OCI-LY1 (cell line): ENCODE measurements around the gene TANGO6.

Experiments
- H2AFZ ChIP-seq: fragments of 200-600 bp; sonication (generic), shearing (Covaris generic); 2 replicates; pipeline ENCODE4 v1.6.0; 2014; ENCODE audit warnings: antibody characterized with exemption, mild to moderate bottlenecking, low read length
- H3F3A ChIP-seq: fragments of 200-600 bp; sonication (generic), shearing (Covaris generic); 2 replicates; pipeline ENCODE4 v1.6.0; 2014; ENCODE audit warnings: mild to moderate bottlenecking, antibody characterized with exemption, low read length, moderate library complexity; ENCODE audit not compliant: insufficient read depth
- H3K27ac ChIP-seq: fragments of 200-600 bp; sonication (generic); 2 replicates; pipeline ENCODE4 v1.5.1; 2014; ENCODE audit warnings: low read length, mixed run types, mild to moderate bottlenecking, low read depth; ENCODE audit not compliant: poor library complexity, severe bottlenecking
- H3K27me3 ChIP-seq: fragments of 200-600 bp; sonication (generic); 2 replicates; pipeline ENCODE4 v1.6.0; 2014; ENCODE audit warnings: antibody characterized with exemption, mild to moderate bottlenecking, low read length, moderate library complexity; ENCODE audit not compliant: insufficient read depth
- H3K36me3 ChIP-seq: fragments of 200-600 bp; sonication (generic); 2 replicates; pipeline ENCODE4 v1.6.1; 2014; ENCODE audit warnings: mild to moderate bottlenecking, antibody characterized with exemption, low read length, moderate library complexity, mixed read lengths; ENCODE audit not compliant: insufficient read depth
- H3K4me1 ChIP-seq: fragments of 200-600 bp; sonication (generic); 2 replicates; pipeline ENCODE4 v1.5.1; 2014; ENCODE audit warnings: mild to moderate bottlenecking, low read length, moderate library complexity; ENCODE audit not compliant: insufficient read depth, severe bottlenecking
- H3K4me2 ChIP-seq: fragments of 200-600 bp; sonication (generic), shearing (Covaris generic); 2 replicates; pipeline ENCODE4 v1.6.1; 2014; ENCODE audit warnings: low read length
- H3K4me3 ChIP-seq: fragments of 200-600 bp; sonication (generic); 2 replicates; pipeline ENCODE4 v1.5.1; 2014; ENCODE audit warnings: low read length, low read depth, mild to moderate bottlenecking, mixed read lengths; ENCODE audit not compliant: poor library complexity, severe bottlenecking
- H3K79me2 ChIP-seq: fragments of 200-600 bp; shearing (Covaris generic); 2 replicates; pipeline ENCODE4 v1.6.1; 2016; ENCODE audit warnings: mixed run types, low read length, mixed read lengths; ENCODE audit not compliant: insufficient read depth
- H3K9ac ChIP-seq: fragments of 200-600 bp; sonication (generic), shearing (Covaris generic); 2 replicates; pipeline ENCODE4 v1.6.1; 2014; ENCODE audit warnings: mild to moderate bottlenecking, low read length, mixed read lengths
- H3K9me2 ChIP-seq: fragments of 200-600 bp; sonication (generic), shearing (Covaris generic); 2 replicates; pipeline ENCODE4 v1.6.1; 2014; ENCODE audit warnings: low read depth, mild to moderate bottlenecking, low read length, mixed read lengths
- H3K9me3 ChIP-seq: fragments of 200-600 bp; shearing (Covaris generic); 2 replicates; pipeline ENCODE4 v1.6.1; 2014; ENCODE audit warnings: low read length, mixed read lengths
- H4K20me1 ChIP-seq: fragments of 200-600 bp; sonication (generic), shearing (Covaris generic); 2 replicates; pipeline ENCODE4 v1.6.0; 2016; ENCODE audit warnings: mild to moderate bottlenecking, low read length; ENCODE audit not compliant: insufficient read depth
- EZH2 ChIP-seq: fragments of 200-600 bp; sonication (generic), shearing (Covaris generic); IDR thresholded peaks from 2 replicates; pipeline ENCODE4 v1.8.0; 2017; ENCODE audit warnings: borderline replicate concordance, mixed run types, mild to moderate bottlenecking, antibody characterized with exemption, low read length, moderate library complexity, mixed read lengths
- TF ChIP-seq, protein P1 (sequence below): fragments of 200-600 bp; sonication (generic), shearing (Covaris generic); IDR thresholded peaks from 2 replicates; pipeline ENCODE4 v1.5.1; 2017; ENCODE audit warnings: mild to moderate bottlenecking, antibody characterized with exemption, low read length, moderate library complexity, mixed read lengths

The TANGO6 gene

DNA sequence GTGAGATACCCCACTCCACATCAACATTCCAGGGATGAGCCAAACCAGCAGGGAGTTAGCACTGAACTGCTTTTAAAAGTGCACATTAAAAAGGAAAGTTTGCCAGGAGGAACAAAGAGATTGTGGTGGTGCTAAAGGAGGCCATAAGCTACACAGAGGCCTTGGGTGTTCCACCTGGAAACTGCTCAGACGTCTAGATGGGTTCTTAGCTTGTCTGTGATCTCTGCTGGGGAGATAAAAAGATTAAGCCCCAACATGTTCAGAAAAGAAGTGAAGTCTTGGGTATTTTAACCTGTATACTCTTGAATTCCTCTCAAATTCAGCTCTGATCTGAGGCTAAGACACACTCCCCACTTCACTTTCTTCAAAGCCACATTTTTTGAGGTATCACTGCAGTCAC, 272.5 kb downstream of the TANGO6 start:
- Histone ChIP-seq H3K36me3 (peaks cover 44% of the 10 kb centered on the region), H4K20me1 (no peaks in the 10 kb centered on the region), H2AFZ (no peak overlapping the region)

DNA sequence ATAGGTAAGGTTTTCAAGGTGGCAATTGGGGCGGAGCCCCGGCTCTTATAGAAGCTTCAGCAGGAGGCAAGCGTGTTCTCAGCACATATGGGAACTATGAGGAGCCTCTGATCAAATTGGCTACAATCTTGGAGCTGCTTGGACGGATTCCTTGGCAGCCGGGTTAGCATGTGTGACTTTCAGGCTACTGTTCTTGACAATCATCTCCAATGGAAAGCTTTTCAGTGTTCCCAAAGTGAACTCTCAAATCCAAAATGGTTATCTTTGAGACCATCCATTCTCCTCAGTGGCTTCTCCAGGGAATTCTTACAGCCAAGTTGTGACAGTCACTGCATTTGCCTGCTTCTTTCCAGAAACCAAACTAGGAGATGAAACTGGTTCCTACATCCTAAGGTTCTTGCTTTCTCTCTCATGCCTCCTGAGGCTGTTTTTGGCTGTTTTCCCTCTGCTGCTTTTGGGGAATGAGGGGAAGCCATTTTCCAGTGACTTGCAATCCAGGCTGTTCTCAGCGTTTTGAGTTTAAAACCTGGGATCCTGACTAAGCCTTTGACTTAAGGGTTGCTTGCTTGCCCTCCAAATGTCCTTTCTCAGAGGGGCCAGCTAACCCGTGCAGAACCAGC, 273.0 kb downstream of the TANGO6 start:
- Histone ChIP-seq H3K9ac (no peak overlapping the region), H3K4me1 (no peaks in the 10 kb centered on the region), H3K4me2 (no peak overlapping the region), H3F3A (no peaks in the 10 kb centered on the region), H3K9me2 (no peaks in the 10 kb centered on the region), H3K27me3 (no peaks in the 10 kb centered on the region), H3K36me3 (peaks cover 49% of the 10 kb centered on the region), H4K20me1 (no peaks in the 10 kb centered on the region), H3K9me3 (no peaks in the 10 kb centered on the region), H3K4me3 (no peak overlapping the region), H3K27ac (no peak overlapping the region), H3K79me2 (no peaks in the 10 kb centered on the region), H2AFZ (no peak overlapping the region)
- TF ChIP-seq, protein P1, sequence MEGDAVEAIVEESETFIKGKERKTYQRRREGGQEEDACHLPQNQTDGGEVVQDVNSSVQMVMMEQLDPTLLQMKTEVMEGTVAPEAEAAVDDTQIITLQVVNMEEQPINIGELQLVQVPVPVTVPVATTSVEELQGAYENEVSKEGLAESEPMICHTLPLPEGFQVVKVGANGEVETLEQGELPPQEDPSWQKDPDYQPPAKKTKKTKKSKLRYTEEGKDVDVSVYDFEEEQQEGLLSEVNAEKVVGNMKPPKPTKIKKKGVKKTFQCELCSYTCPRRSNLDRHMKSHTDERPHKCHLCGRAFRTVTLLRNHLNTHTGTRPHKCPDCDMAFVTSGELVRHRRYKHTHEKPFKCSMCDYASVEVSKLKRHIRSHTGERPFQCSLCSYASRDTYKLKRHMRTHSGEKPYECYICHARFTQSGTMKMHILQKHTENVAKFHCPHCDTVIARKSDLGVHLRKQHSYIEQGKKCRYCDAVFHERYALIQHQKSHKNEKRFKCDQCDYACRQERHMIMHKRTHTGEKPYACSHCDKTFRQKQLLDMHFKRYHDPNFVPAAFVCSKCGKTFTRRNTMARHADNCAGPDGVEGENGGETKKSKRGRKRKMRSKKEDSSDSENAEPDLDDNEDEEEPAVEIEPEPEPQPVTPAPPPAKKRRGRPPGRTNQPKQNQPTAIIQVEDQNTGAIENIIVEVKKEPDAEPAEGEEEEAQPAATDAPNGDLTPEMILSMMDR = no peak
- no peak for TF ChIP-seq EZH2

More for the DNA sequence above, 272.5 kb downstream of the TANGO6 start:
- Histone ChIP-seq H3K9ac (no peak overlapping the region), H3K9me2 (no peaks in the 10 kb centered on the region), H3K4me3 (no peak overlapping the region), H3K9me3 (no peaks in the 10 kb centered on the region), H3F3A (no peaks in the 10 kb centered on the region), H3K27ac (no peak overlapping the region), H3K79me2 (no peaks in the 10 kb centered on the region), H3K4me2 (no peak overlapping the region), H3K4me1 (no peaks in the 10 kb centered on the region), H3K27me3 (no peaks in the 10 kb centered on the region)
- TF ChIP-seq EZH2 = no peak
- TF ChIP-seq, protein P1 = no peak

DNA sequence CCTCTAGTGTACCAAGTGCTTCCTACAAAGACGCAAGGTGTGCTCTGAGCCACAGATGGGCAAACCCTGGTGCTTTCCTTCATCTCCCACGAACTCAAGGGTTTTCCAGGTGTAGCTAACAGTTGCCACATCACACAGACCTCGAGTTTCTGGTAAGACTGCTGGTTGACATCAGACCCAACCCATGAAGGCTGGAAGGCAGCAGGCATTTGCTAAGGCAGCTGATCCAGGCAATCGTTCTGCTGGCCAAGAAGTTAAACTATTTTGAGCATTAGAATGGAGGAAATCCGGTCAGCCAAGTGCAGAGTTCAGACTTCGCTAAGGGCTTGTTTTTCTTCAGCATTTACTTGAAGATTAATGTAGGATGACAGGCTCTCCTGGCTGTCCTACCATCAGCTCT, 273.6 kb downstream of the TANGO6 start:
- TF ChIP-seq EZH2 = no peak
- TF ChIP-seq, protein P1 = no peak
- no peak overlapping the region for H3K9ac ChIP-seq
- no peaks in the 10 kb centered on the region for H3K79me2 ChIP-seq
- H3K9me3 ChIP-seq = no peaks in the 10 kb centered on the region
- H4K20me1 ChIP-seq = no peaks in the 10 kb centered on the region
- H3F3A ChIP-seq = no peaks in the 10 kb centered on the region
- H3K4me2 ChIP-seq = no peak overlapping the region
- no peaks in the 10 kb centered on the region for H3K9me2 ChIP-seq
- H3K4me3 ChIP-seq = no peak overlapping the region
- H3K27me3 ChIP-seq = no peaks in the 10 kb centered on the region
- no peaks in the 10 kb centered on the region for H3K4me1 ChIP-seq
- H3K27ac ChIP-seq = no peak overlapping the region
- peaks cover 51% of the 10 kb centered on the region for H3K36me3 ChIP-seq
- no peak overlapping the region for H2AFZ ChIP-seq
